T1000 (cell line): Measurements from ENCODE around the gene TSC22D1.
A peak's percentile ranks its signal among the peaks of the same experiment; 100 is the strongest.
"Not testable (repeated sequence)": the region's sequence is repeated elsewhere in the genome, so short reads cannot be mapped to it uniquely, and the experiment has no call there.

Experiments
- DNase-seq: peaks from one replicate; lab custom pipeline; 2025; ENCODE audit warnings: mixed read lengths; lab: John Stamatoyannopoulos, UW

The TSC22D1 gene

GRCh38 chr13:44575741-44576350 lies at the start of gene TSC22D1:
TSS of gene TSC22D1 (minus strand) at chr13:44576330. CDS start at chr13:44576074, 256 bp downstream.
- no peak for DNase-seq

DNA sequence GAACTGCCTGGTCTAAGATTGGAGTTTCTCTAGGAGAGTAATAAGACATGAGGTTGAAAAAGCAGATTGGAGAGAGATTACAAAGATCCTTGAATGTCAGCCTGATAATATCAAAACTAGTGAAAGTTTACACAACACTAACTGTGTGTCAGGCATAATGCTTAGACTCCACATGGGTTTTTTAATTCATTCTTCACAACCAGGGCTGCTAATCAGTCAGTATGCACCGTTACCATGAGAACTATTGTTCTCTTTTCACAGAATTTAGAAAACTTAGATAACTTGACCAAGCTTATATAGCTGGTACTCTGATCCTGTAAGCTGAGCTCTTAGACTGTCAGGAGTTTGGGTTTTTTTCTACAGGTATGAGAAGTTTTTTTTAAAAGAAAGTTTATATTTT lies 46.6 kb upstream of the TSC22D1 start:
- DNase-seq, result no peak

- DNase-seq, result no peak
Measured at GRCh38 chr13:44622261-44622660, 46.1 kb upstream of the TSC22D1 start.

DNA sequence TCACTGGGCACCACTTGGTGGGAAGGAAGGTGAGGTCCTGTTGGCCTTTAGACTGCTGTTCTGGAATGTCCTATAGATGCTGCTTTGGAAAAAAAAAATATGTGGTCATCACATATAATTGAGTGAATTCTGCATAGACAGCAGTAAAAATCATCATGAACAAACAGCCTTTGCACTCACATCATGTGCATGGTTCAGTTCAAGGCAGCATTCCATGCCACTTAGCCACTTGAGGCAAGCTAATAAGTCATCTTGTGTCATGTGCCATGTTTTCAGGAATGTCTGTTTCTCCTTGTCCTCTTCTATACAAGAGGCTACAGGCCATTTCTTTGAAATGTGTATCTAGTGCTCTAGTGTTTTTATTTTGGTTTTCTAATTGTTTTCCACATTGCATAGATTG lies 43.9 kb upstream of the TSC22D1 start:
- no peak for DNase-seq

DNA sequence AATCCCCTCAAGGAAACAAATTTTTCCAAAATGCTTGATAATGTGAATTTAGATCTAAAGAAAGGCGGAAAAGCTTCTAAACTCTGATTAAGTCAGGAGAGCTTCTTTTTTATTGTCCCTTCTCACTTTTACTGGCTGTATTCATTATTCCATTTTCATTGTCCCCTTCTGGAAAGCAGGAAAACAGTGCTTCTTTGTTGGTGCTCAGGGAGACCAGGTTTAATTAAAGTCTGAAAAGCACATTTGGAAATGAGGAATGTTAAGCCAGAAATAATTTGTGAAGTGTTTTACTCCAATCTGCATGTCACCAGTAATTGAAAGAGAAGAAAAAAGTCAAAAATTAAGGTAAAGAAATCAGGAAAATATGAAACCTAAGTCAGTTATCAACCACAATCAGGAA lies 43.5 kb upstream of the TSC22D1 start:
- no peak for DNase-seq

GRCh38 chr13:44618326-44618725 lies 42.2 kb upstream of the TSC22D1 start:
- DNase-seq, result no peak

DNA sequence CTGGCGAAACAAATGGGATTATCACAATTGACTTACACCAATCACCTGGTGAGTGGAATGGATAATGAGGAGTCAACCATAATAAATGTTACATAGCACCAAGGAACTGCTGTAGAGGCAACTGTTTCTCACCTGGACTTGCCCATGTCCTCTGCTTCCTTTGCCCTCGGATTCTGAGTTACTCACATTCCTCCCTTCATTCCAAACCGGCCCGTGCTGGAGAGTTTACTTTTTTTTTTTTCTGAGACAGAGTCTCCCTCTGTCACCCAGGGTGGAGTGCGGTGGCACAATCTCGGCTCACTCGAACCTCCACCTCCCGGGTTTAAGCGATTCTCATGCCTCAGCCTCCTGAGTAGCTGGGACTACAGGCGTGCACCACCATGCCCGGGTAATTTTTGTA lies 41.5 kb upstream of the TSC22D1 start:
- no peak for DNase-seq

GRCh38 chr13:44609137-44609536 lies 33.0 kb upstream of the TSC22D1 start:
- DNase-seq, result no peak

- DNase-seq, result no peak
Measured at GRCh38 chr13:44605721-44606120, 29.6 kb upstream of the TSC22D1 start.

GRCh38 chr13:44605275-44605674 lies 29.1 kb upstream of the TSC22D1 start:
- no peak for DNase-seq

- DNase-seq, result no peak
Measured at GRCh38 chr13:44601586-44601985, 25.5 kb upstream of the TSC22D1 start.

- DNase-seq, result not testable (repeated sequence)
Measured at GRCh38 chr13:44593861-44594592, 17.9 kb upstream of the TSC22D1 start.

- no peak for DNase-seq
Measured at GRCh38 chr13:44592216-44592847, 16.2 kb upstream of the TSC22D1 start.

- DNase-seq, result no peak
Measured at GRCh38 chr13:44591316-44591715, 15.2 kb upstream of the TSC22D1 start.

DNA sequence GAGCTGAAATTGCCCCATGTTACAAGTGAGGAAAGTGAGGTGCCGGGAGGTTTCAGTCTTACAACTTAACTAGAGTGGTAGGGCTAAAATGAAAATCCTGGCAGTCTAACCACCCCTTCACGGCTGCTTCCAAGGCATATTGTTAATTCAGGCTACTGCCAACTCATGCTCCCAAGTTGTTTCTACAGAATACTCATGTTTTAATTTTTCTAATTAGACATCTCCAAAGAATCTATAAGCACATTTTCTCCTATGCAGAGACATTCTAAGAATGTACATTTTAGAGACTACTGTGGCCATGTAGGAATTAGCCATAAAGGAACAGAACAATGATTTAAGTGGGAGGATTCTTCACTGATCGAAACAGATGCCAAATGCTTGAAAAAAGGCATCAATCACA lies 7.0 kb upstream of the TSC22D1 start:
- DNase-seq, result no peak

DNA sequence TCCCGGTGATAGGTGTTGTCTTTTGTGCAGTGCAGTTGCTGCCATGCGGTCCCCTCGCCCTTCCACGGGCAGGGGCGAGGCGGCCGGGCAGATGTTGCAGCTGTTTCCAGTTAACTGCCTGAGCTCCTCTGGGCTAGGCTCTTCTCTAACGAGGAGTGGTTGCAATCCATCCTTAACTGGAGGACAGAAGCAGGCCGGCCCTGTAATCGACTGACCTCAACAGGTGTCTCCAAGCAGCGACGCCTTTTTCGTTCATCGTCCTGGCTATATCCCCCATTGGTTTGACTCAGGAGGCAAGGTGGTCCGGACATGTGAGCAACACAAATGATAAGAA lies 1.9 kb upstream of the TSC22D1 start:
- no peak for DNase-seq

DNA sequence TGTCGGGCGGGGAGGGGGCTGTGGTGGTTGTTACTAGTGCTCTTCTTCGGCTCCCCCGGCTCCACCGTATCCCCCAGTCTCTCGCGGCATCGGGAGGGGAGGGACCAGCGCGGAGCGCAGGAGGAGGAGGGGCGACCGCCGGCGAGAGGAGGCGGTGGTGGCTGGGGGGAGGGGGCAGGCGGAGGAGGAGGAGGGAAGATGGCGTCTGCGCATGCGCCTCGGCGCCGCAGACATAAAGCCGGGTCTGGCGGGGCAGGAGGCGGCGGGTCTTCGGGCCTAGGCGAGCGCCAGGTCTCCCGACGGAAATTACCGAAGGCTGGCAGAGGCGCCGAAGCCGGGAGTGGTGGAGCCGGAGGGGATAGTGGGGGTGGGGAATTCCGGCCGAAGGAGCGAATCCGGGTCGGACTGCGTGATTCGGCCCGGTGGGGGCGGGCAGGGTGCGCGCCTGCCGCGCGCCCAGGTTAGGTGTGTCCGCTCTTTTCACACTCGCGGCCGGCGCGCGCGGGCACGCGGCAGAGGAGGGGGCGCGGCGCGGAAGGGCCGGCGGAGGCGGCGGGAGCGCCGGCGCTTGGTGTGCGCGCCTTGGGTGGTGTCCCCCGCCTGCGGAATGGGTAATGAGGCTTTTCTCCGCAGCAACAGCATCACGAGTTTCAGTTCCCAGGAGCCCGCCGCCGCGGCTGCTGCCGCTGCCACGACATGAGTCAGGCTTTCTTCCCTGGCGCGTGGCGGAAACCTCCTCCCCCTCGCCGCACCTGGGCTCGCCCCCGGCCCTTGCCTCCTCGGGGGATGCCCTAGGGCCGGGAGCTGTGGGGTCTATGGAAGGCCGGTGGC lies 1.3 kb upstream of the TSC22D1 start:
- DNase-seq, result peak; percentile 82

GRCh38 chr13:44576351-44577235 lies 463 bp upstream of the TSC22D1 start:
- no peak for DNase-seq

GRCh38 chr13:44575035-44575434 lies 1.1 kb downstream of the TSC22D1 start:
- DNase-seq, result no peak

DNA sequence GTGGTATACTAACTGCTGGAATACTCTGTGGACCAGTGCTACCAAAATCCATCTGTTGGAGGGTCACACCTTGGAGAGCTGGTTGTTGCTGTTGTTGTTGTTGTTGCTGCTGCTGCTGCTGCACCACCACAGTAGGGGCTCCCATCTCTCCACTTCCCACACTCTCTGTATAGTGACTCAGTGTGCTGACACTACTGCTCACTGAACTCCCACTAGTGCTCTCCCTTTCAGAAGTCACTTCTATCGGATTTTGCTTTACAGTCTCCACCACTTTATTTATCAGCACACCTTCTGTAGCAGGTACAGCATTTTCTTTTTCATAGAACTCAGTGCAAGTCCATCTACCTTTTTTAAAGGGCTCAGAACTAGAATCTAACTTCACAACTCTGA lies 1.7 kb downstream of the TSC22D1 start:
- DNase-seq, result no peak

- no peak for DNase-seq
Measured at GRCh38 chr13:44573790-44574465, 2.2 kb downstream of the TSC22D1 start.
